C4-2B (cell line): ENCODE measurements around the gene REC114.

ENCODE experiments used
- ZFX ChIP-seq: fragments of 450-650 bp; IDR thresholded peaks from 2 replicates; pipeline ENCODE4 v1.6.1; 2017
- TF ChIP-seq, protein P1 (sequence below): fragments of 450-650 bp; conservative IDR thresholded peaks from 2 replicates; pipeline ENCODE4 v1.5.1; 2017; ENCODE audit warnings: mild to moderate bottlenecking

DNA sequence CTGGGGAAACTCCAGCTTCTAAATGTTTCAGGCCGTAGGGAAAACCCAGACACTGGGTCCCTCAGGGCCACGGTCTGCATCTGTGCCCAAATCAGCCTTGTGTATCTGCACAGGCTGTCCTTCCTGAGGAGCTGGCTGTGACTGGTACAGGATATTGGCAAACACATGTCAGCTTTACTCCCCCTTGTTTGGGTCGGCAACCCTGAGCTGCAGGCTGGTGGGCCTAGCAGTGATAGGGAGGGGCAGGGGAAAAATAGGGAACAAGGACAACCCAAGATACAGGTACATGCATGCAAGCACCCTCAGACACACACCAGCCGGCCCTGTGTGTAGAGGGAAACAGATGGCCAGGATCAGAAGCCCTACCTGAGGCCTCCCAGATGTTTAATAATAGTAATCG lies 45.5 kb upstream of the REC114 start:
- TF ChIP-seq, protein P1, sequence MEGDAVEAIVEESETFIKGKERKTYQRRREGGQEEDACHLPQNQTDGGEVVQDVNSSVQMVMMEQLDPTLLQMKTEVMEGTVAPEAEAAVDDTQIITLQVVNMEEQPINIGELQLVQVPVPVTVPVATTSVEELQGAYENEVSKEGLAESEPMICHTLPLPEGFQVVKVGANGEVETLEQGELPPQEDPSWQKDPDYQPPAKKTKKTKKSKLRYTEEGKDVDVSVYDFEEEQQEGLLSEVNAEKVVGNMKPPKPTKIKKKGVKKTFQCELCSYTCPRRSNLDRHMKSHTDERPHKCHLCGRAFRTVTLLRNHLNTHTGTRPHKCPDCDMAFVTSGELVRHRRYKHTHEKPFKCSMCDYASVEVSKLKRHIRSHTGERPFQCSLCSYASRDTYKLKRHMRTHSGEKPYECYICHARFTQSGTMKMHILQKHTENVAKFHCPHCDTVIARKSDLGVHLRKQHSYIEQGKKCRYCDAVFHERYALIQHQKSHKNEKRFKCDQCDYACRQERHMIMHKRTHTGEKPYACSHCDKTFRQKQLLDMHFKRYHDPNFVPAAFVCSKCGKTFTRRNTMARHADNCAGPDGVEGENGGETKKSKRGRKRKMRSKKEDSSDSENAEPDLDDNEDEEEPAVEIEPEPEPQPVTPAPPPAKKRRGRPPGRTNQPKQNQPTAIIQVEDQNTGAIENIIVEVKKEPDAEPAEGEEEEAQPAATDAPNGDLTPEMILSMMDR, result no peak
- TF ChIP-seq ZFX, result no peak
